Activated naive CD4-positive, alpha-beta T cell treated with Interleukin-2 at 50 U/mL for 16 hours (primary cell): ENCODE measurements around the gene KCNK3.
"Not testable (repeated sequence)": the region's sequence is repeated elsewhere in the genome, so short reads cannot be mapped to it uniquely, and the experiment has no call there.

Experiments
- DNase-seq: peaks from one replicate; pipeline ENCODE4 v3.0.0-alpha.2; 2020

The KCNK3 gene

DNA sequence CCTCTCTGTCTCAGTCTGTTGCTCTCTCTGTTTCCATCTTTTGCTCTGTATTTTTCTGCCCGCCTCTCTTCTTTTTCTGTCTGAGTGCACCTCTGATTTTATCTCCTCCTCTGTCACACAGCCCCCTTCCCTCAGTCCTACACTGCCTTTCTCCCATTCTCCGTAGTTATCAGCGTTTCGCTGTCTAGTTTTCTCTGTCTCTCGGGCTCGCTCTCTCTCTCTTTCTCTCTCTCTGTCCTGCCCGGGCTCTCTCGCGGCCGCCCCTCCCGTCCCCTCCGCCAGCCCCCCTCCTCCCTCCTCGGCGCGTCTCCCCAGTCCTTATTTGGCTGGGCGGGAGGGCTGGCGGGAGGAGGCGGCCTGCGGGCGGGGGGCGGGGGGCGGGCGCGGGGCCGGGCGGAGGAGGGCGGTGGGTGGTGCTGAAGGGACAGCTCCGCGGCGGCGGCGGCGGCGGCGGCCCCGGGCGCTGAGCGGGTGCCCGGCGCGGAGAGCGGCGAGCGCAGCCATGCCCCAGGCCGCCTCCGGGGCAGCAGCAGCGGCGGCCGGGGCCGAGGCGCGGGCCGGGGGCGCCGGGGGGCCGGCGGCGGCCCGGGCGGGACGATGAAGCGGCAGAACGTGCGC is at the start of gene KCNK3:
Gene KCNK3 (plus strand): TSS at position 444 of the 618 bp plus-strand sequence. CDS start 154 bp downstream, at position 598.
- peak; percentile 42 for DNase-seq

DNA sequence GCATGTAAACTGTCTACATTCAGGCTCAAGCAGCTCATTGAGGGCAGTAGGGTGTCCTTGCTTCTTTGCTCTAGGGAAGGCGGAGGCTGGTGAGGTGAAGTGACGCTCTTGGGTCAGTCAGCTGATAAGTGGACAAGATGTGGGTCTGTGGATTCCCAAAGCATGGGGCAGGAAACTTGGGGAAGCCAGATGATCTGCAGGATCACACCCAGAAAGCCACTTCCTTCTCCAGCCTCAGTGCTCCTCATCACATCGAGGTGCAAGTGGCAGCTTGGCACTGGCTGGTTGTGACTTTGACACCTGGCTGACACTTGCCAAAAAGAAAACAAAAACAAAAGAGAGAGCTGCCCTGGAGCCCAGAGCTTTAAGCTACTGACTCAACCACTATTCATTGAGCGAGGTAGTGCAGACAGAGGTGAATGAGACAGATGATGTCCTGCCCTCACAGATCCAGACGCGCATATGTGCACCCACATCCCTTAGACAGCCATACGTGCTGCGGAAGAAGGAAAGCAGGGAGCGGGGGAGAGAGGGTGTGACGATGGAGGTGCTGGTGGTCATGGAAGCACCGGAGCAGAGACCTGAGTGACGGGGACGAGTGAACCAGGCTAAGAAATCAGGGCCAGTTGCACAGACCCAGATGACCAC is 48.2 kb upstream of the KCNK3 start:
- no peak for DNase-seq

DNA sequence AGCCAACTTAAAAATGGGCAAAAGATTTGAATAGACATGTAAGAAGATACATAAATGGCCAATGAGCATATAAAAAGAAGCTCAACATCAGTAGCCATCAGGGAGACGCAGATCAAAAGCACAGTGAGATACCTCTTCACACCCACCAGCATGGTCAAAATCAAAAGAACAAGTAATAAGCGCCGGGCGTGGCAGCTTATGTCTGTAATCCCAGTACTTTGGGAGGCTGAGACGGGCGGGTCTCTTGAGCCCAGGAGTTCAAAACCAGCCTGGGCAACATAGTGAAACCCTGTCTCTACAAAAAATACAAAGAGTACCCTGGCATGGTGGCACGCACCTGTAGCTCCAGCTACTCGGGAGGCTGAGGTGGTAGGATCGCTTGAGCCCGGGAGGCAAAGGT is 46.8 kb upstream of the KCNK3 start:
- DNase-seq: no peak

- no peak for DNase-seq
These were observed 45.4 kb upstream of the KCNK3 start for GRCh38 chr2:26646986-26647672.

- no peak for DNase-seq
These were observed 44.5 kb upstream of the KCNK3 start for GRCh38 chr2:26647981-26648380.

DNA sequence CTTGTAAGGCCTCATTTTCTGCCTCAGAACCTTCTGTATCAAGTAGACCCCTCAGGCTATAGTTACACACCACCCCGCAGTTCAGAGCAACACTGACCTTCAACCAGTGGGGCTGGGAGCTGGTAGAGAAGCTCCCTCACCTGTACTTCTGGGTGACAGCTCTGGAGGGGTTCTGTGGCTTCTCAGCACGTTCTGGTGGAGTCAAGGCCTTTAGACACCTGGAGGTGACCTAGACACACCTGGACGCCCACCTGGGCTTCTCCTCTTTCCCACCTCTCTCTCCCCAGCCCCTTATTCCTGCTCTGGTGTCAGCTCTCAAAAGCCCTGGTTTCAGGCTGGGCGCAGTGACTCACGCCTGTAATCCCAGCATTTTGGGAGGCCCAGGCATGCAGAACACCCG is 44.0 kb upstream of the KCNK3 start:
- no peak for DNase-seq

DNA sequence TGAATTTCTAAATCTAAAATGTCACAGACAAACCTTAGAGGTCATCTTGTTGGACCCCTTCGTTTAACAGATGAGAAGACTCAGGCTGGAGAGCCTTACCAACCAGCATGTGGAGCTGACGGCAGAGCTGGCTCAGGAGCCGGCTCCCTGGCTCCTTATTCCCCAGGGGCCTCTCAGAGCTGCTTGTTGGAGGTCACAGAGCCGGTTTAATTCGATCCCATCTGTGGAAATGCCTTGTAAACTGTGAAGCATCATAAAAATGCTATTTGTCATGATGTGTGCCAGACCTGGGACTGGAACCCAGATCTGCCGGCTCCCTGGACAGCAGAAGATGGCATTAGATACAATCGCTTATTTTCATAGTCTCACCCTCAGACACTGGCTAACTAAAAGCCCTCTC is 43.2 kb upstream of the KCNK3 start:
- no peak for DNase-seq

DNA sequence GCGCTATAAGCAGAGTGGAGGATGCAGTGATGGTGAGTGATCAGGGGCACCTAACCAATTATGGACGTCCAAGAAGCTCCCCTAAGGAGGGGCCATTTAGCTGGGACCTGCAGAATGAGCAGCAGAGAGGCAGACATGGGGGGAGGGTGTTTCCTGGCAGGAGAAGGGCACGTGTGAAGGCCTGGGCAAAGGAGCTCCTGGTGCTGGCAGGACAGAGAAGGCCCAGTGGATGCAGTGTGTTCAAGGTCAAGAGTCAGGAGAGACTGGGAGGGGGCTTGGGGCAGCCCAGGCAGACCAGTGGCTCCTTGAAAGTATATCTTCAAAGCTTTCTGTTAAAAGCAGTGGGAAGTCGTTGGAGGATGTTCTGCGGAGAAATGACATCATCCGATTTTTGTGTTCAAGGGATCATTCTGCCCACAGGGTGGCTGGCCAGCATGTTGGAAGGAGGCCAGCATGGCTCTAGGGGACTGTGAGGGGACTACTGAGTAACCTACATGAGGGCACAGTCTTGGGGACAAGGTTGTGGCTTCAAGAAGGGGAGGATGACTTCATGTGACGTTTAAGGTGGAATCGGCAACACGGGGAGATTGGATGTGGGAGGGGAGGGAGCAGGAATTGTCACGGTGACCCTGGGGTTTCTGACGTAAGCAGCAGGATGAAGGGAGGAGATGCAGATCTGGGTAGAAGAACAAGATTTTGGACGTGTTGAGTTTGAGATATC is 42.4 kb upstream of the KCNK3 start:
- no peak for DNase-seq

DNA sequence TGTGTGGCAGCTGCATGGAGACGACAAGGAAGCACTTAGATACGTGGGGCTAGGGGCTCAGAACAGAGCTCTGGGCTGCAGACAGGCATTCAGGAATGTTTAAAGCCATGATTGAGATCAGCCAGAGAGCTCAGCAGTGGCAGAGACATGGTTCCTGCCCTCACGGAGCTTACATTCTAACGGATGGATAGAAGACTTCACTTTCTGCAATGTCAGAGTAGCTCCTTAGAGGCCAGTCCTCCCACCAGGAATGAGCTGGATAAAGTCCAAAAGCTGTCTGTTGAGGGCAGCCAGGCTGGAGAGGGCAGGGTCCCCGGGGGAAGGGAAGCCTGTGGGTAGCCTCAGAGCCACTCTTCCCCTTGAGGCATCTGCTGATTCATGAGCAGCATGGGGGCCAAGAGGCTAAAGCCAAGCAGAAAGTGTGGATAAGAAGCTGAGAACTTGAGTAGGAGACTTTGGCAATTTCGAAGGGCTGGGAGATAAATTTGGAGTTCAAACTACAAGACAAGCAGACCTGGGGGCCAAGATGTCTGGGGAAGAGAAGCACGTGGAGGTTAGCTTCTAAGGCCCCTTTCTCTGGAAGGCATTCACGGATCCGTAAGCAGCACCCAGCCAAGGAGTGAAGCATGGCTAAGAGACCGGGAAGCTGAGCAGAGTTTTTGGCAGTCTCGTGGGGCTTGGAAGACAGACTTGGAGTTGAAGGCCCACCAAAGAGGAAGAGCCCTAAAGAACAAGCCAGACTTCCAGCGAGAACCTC is 41.6 kb upstream of the KCNK3 start:
- DNase-seq: no peak

- no peak for DNase-seq
These were observed 41.1 kb upstream of the KCNK3 start for GRCh38 chr2:26651470-26651771.

- no peak for DNase-seq
These were observed 40.7 kb upstream of the KCNK3 start for GRCh38 chr2:26651799-26652198.

DNA sequence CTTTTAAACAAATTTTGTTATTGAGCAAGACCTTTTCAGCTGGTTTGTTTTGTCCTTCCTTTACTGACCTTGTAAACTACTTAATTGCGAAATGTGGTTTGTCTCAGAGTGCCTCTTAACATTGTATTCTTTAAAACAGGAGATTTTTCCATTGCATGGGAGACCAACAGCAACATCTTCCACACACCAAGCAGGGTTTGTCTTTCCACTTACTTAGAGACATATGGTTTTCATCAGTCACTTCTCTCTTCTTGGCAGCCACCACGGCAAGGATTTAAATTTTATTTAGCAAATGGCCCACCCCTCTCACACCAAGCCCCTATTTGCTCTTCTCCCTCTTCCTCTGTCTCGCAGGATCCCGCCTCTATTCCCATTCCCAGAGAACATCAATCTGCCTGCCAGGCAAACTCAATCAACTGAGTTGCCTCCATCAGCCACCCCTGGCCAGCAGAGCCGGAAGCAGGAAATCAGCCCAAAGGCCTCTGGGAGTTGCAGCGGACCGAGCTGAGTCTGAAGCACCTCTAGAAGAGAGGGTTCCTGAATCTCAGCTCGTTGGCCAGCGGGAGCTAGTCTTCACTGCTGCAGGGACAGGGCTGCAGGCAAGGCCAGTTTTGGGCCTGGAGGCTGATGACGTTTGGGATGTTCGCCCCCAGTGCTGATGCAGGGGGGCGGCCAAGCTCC is 40.0 kb upstream of the KCNK3 start:
- no peak for DNase-seq

- DNase-seq: no peak
These were observed 39.1 kb upstream of the KCNK3 start for GRCh38 chr2:26653207-26654060.

DNA sequence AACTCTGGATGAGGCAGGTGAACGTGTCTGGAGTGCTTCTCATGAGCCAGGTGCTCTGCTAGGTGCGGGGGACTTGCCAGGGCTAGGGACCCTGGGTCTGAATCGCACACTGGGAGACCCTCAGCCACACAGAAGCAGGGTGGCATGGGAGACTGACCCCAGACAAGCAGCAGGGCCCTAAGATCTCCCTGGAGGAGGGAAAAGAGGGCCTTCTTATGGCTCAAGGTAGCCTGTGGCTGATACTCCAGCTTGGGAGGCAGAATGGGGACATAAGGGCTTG is 38.5 kb upstream of the KCNK3 start:
- no peak for DNase-seq

GRCh38 chr2:26655120-26655519 is 37.4 kb upstream of the KCNK3 start:
- not testable (repeated sequence) for DNase-seq

- no peak for DNase-seq
These were observed 36.8 kb upstream of the KCNK3 start for GRCh38 chr2:26655611-26656195.

GRCh38 chr2:26657265-26657664 is 35.3 kb upstream of the KCNK3 start:
- DNase-seq: no peak

DNA sequence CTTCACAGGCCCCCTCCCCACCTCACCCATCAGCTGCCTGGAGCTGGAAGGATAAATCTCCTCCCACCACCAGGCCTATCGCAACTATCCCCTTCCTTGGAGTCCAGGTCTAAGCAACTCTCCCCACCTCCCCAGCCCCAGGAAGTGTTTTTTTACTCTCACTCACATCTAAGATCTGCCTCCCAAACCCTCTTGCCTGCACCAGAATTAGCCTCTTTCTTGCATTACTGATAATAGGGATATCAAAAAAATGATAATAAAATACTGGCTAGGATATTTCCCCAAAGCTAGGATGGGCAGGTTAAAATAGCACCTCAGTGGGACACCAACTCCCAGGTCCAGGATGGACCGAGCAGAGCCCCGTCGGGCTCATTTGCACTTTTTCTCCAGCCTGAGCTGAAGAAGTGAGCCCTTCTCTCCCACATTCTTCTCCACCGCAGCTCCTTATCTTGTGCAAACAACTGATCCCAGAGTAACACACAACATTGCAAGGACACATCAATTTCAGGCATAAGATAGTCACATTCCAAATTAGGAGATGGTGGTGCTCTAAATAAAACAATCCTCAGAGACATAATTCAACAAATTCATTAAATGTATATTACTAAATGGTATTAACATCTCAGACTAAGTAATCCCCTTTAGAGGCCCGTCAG is 33.7 kb upstream of the KCNK3 start:
- DNase-seq: no peak

DNA sequence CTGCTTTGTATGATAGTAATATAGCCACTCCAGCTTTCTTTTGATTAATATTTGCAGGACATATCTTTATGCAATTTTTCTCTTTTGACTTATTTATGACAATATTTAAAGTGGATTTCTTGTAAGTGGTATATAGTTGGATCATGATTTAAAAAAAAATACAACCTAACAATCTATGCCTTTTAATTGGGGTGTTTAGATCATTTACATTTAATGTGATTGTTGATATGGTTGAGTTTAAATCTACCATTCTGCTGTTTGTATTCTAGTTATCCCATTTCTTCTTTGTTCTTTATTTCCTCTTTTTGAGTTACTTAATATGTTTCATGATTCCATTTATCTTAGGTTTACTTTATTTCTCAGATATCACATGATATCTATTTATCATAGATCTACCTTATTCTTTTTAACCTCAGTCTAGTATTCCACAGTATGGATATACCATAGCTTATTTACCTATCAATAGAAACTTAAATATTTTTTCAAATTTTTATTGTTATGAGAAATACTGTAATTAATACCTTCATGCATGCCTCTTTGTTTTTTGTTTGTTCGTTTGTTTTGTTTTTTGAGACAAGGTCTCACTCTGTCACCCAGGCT is 32.1 kb upstream of the KCNK3 start:
- DNase-seq: no peak

- DNase-seq: not testable (repeated sequence)
These were observed 27.2 kb upstream of the KCNK3 start for GRCh38 chr2:26665296-26665695.
